H1 (cell line): Measurements from ENCODE around the gene SLC43A2. TPM values are rescaled to one million over a fixed set of nuclear protein-coding genes. Genes with fewer than 3 reads are reported as not detected.

Source experiments
- CTCF ChIA-PET: fragments of 300-600 bp; sonication (Branson Sonifier 250); formaldehyde crosslinking; loops from one replicate; lab custom pipeline; 2021; ENCODE audit not compliant: partially characterized antibody; lab: Charles Lee
- POLR2A ChIA-PET: fragments of 300-600 bp; sonication (Branson Sonifier 250); formaldehyde crosslinking; loops from one replicate; lab custom pipeline; 2021; ENCODE audit warnings: inconsistent platforms; ENCODE audit not compliant: partially characterized antibody; lab: Charles Lee
- DNase-seq, 2 experiments: peaks; one replicate each; pipeline versions ENCODE4 v3.0.0 to v3.0.0-alpha.2; 2010 to 2022; ENCODE audit warnings: low spot score in 2 of 2, low read depth in 1 of 2, mixed read lengths in 1 of 2
- FAIRE-seq: peaks from 2 replicates; lab custom pipeline; 2011; peaks lifted over from hg19 to GRCh38; lab: Jason Lieb, UNC
- H2AFZ ChIP-seq: 2 replicates; pipeline ENCODE4 v1.8.1; 2012; ENCODE audit warnings: low read length, inconsistent platforms
- H2AK5ac ChIP-seq: 2 replicates; pipeline ENCODE4 v1.6.1; 2013; ENCODE audit warnings: low read depth, low read length
- H2BK120ac ChIP-seq: replicated peaks from 2 replicates; pipeline ENCODE3; 2013; ENCODE audit warnings: low read depth, low read length, inconsistent platforms
- H2BK12ac ChIP-seq: 2 replicates; pipeline ENCODE4 v1.6.1; 2013; ENCODE audit warnings: low read depth, low read length
- H2BK15ac ChIP-seq: 2 replicates; pipeline ENCODE4 v1.6.1; 2013; ENCODE audit warnings: low read length
- H2BK20ac ChIP-seq: 2 replicates; pipeline ENCODE4 v1.6.1; 2013; ENCODE audit warnings: low read length
- H2BK5ac ChIP-seq: 2 replicates; pipeline ENCODE4 v1.6.1; 2013; ENCODE audit warnings: low read depth, low read length
- H3K14ac ChIP-seq: 2 replicates; pipeline ENCODE4 v1.6.1; 2013; ENCODE audit warnings: inconsistent platforms; ENCODE audit not compliant: insufficient read length
- H3K18ac ChIP-seq: 2 replicates; pipeline ENCODE4 v1.6.1; 2013; ENCODE audit warnings: low read length; ENCODE audit errors: extremely low read depth
- H3K23ac ChIP-seq: 2 replicates; pipeline ENCODE4 v1.6.1; 2013; ENCODE audit warnings: inconsistent platforms; ENCODE audit not compliant: insufficient read length
- H3K23me2 ChIP-seq: 2 replicates; pipeline ENCODE4 v1.6.1; 2013; ENCODE audit warnings: low read depth, low read length
- H3K27ac ChIP-seq: 2 replicates; pipeline ENCODE4 v1.6.1; 2011; ENCODE audit warnings: low read depth, low read length, inconsistent platforms
- H3K27me3 ChIP-seq, 4 experiments: replicated peaks in 1 of 4; 1 replicate in 1 of 4; 2 replicates in 3 of 4; pipeline versions ENCODE4 v1.6.1 to v1.8.1; 2011 to 2013; ENCODE audit warnings: low read length in 3 of 4, mild to moderate bottlenecking in 3 of 4, inconsistent platforms in 2 of 4, mixed read lengths in 2 of 4, moderate library complexity in 1 of 4; ENCODE audit not compliant: control insufficient read depth in 3 of 4, insufficient read depth in 3 of 4; ENCODE audit errors: extremely low read depth in 1 of 4
- H3K36me3 ChIP-seq, 4 experiments: 2 replicates each; pipeline versions ENCODE4 v1.6.1 to v1.8.1; 2011 to 2013; ENCODE audit warnings: mild to moderate bottlenecking in 4 of 4, low read length in 3 of 4, moderate library complexity in 2 of 4, control low read depth in 1 of 4, inconsistent platforms in 1 of 4; ENCODE audit not compliant: insufficient read depth in 4 of 4, control insufficient read depth in 2 of 4
- H3K4ac ChIP-seq: replicated peaks from 2 replicates; pipeline ENCODE3; 2013; ENCODE audit warnings: low read length, low read depth, mixed read lengths, inconsistent platforms; ENCODE audit not compliant: insufficient read length
- H3K4me1 ChIP-seq, 4 experiments: replicated peaks in 1 of 4; 1 replicate in 1 of 4; 2 replicates in 3 of 4; pipeline versions ENCODE4 v1.6.1 to v1.8.1; 2011 to 2013; ENCODE audit warnings: low read length in 3 of 4, inconsistent platforms in 2 of 4, mixed read lengths in 1 of 4; ENCODE audit not compliant: insufficient read depth in 4 of 4, control insufficient read depth in 3 of 4
- H3K4me2 ChIP-seq, 2 experiments: 2 replicates each; pipeline versions ENCODE4 v1.6.1 to v1.8.1; 2011 to 2013; ENCODE audit warnings: low read depth in 2 of 2, low read length in 2 of 2, control low read depth in 1 of 2, inconsistent platforms in 1 of 2, mild to moderate bottlenecking in 1 of 2; ENCODE audit not compliant: insufficient read depth in 1 of 2
- H3K4me3 ChIP-seq, 4 experiments: fragments of 200-600, 300-600 bp in 1 of 4; sonication (generic), shearing (Covaris generic), sonication (Bioruptor Twin) in 1 of 4; 2 replicates each; pipeline versions ENCODE4 v1.5.1 to v1.8.1; 2011 to 2016; ENCODE audit warnings: low read length in 4 of 4, low read depth in 3 of 4, control low read depth in 2 of 4, inconsistent platforms in 2 of 4, mild to moderate bottlenecking in 2 of 4, mixed read lengths in 1 of 4, moderate library complexity in 1 of 4; ENCODE audit not compliant: insufficient read depth in 2 of 4; ENCODE audit errors: extremely low read depth in 1 of 4
- H3K56ac ChIP-seq: replicated peaks from 2 replicates; pipeline ENCODE3; 2013; ENCODE audit warnings: low read depth, mild to moderate bottlenecking, mixed read lengths, low read length, inconsistent platforms; ENCODE audit not compliant: insufficient read length
- H3K79me1 ChIP-seq: 2 replicates; pipeline ENCODE4 v1.6.1; 2013; ENCODE audit warnings: low read depth, low read length, control low read depth
- H3K79me2 ChIP-seq, 2 experiments: 2 replicates each; pipeline versions ENCODE4 v1.6.1 to v1.8.1; 2012 to 2013; ENCODE audit warnings: low read length in 2 of 2, mild to moderate bottlenecking in 2 of 2, inconsistent platforms in 1 of 2; ENCODE audit not compliant: insufficient read depth in 2 of 2, control insufficient read depth in 1 of 2
- H3K9ac ChIP-seq, 4 experiments: replicated peaks in 1 of 4; 1 replicate in 1 of 4; 2 replicates in 3 of 4; pipeline versions ENCODE4 v1.6.1 to v1.8.1; 2011 to 2013; ENCODE audit warnings: low read depth in 3 of 4, low read length in 3 of 4, control low read depth in 2 of 4, mild to moderate bottlenecking in 2 of 4, moderate library complexity in 2 of 4, inconsistent platforms in 1 of 4; ENCODE audit errors: extremely low read depth in 1 of 4
- H3K9me3 ChIP-seq, 2 experiments: 2 replicates each; pipeline versions ENCODE4 v1.6.1 to v1.8.1; 2012 to 2013; ENCODE audit warnings: mild to moderate bottlenecking in 2 of 2, moderate library complexity in 2 of 2, control low read depth in 1 of 2, inconsistent platforms in 1 of 2, low read depth in 1 of 2, low read length in 1 of 2, mixed read lengths in 1 of 2; ENCODE audit not compliant: insufficient read depth in 2 of 2
- H4K20me1 ChIP-seq, 2 experiments: replicated peaks in 1 of 2; 2 replicates each; pipeline versions ENCODE3 to v1.8.1; 2011 to 2013; ENCODE audit warnings: inconsistent platforms in 2 of 2, low read length in 2 of 2, mild to moderate bottlenecking in 1 of 2; ENCODE audit not compliant: insufficient read depth in 2 of 2, control insufficient read depth in 1 of 2
- H4K5ac ChIP-seq: 2 replicates; pipeline ENCODE4 v1.6.1; 2013; ENCODE audit warnings: low read length, low read depth, mixed read lengths, inconsistent platforms; ENCODE audit not compliant: insufficient read length
- H4K8ac ChIP-seq: 2 replicates; pipeline ENCODE4 v1.8.0; 2013; ENCODE audit warnings: mild to moderate bottlenecking, moderate library complexity, low read length, inconsistent platforms; ENCODE audit not compliant: insufficient read depth; ENCODE audit errors: extremely low read depth
- H4K91ac ChIP-seq: replicated peaks from 2 replicates; pipeline ENCODE3; 2013; ENCODE audit warnings: low read length, mixed read lengths, inconsistent platforms; ENCODE audit not compliant: insufficient read length
- ATF2 ChIP-seq: IDR thresholded peaks from 2 replicates; pipeline ENCODE4 v1.6.1; 2012; ENCODE audit warnings: low read length, inconsistent platforms
- BCL11A ChIP-seq, 2 experiments: IDR thresholded peaks; one replicate each; pipeline ENCODE4 v1.6.1; 2011; ENCODE audit warnings: low read depth in 2 of 2, low read length in 2 of 2, mild to moderate bottlenecking in 2 of 2
- BRCA1 ChIP-seq: IDR thresholded peaks from 2 replicates; pipeline ENCODE4 v1.6.1; 2012; ENCODE audit warnings: low read depth, low read length, improper control_type of control experiment
- CBX5 ChIP-seq: fragments of 300-800, 300-1000 bp; sonication (generic); IDR thresholded peaks from 2 replicates; pipeline ENCODE4 v1.7.1; 2016; ENCODE audit warnings: antibody characterized with exemption, low read length, low read depth
- CTCF ChIP-seq, 3 experiments: IDR thresholded peaks; 1 replicate in 2 of 3; 2 replicates in 1 of 3; pipeline versions ENCODE4 v1.5.1 to v1.6.1; 2011; ENCODE audit warnings: low read length in 3 of 3, mild to moderate bottlenecking in 3 of 3, inconsistent platforms in 2 of 3, low read depth in 1 of 3, moderate library complexity in 1 of 3; ENCODE audit not compliant: insufficient read depth in 1 of 3; ENCODE audit errors: control extremely low read depth in 1 of 3
- GTF2F1 ChIP-seq: IDR thresholded peaks from 2 replicates; pipeline ENCODE4 v1.6.1; 2012; ENCODE audit warnings: low read depth, low read length, improper control_type of control experiment, borderline replicate concordance
- KDM4A ChIP-seq: IDR thresholded peaks from one replicate; pipeline ENCODE4 v1.7.1; 2012; ENCODE audit warnings: low read depth, mild to moderate bottlenecking, moderate library complexity, low read length, inconsistent platforms; ENCODE audit not compliant: severe bottlenecking
- NRF1 ChIP-seq: IDR thresholded peaks from 2 replicates; pipeline ENCODE4 v1.6.1; 2011; ENCODE audit warnings: mild to moderate bottlenecking, low read depth, low read length, improper control_type of control experiment
- SP1 ChIP-seq: IDR thresholded peaks from 2 replicates; pipeline ENCODE4 v1.6.1; 2011; ENCODE audit warnings: low read depth, low read length
- TAF1 ChIP-seq: IDR thresholded peaks from 2 replicates; pipeline ENCODE4 v1.6.1; 2011; ENCODE audit warnings: mild to moderate bottlenecking, low read depth, low read length
- whole genome bisulfite sequencing, 2 experiments: shearing (Covaris generic) in 1 of 2; methylation state at CpG; one replicate each; pipeline versions ENCODE4 v1.1.6 to v1.1.7; 2013 to 2015; ENCODE audit warnings: low lambda C conversion rate in 2 of 2, mixed read lengths in 2 of 2, inconsistent platforms in 1 of 2, low coverage in 1 of 2, missing lambda C conversion rate in 1 of 2; ENCODE audit not compliant: insufficient replicate concordance in 2 of 2, insufficient coverage in 1 of 2, insufficient read length in 1 of 2; ENCODE audit errors: extremely low coverage in 1 of 2, missing lambda C conversion rate in 1 of 2; 5-methylcytosine and 5-hydroxymethylcytosine counted together
- polyA plus RNA-seq, 7 experiments: library from polyadenylated mRNA; depleted of rRNA in 3 of 7; stranded (reverse) in 5 of 7; unstranded in 2 of 7; fragments of >200 nt in 5 of 7; fragments of 200-250 nt in 2 of 7; gene quantifications; 1 replicate in 5 of 7; 2 replicates in 1 of 7; 4 replicates in 1 of 7; pipeline versions ENCODE4 v1.2.1 to v1.2.3, GENCODE V29; 2011 to 2013; ENCODE audit warnings: missing spikeins in 2 of 7, mixed read lengths in 2 of 7
- total RNA-seq: library from RNA; stranded (reverse); fragmentation: NEBNext Ultra II Directional; extraction: Animal tissue kit (Norgen Biotek cat#: 25700); gene quantifications from 2 replicates; pipeline ENCODE4 v1.2.1, GENCODE V29; 2021

Gene SLC43A2
- total and polyA plus RNA-seq, 2 of the 8 experiments (the other 6 are each of a cell fraction or from before 2014, with no cell fraction given), result 6.6 to 10.5 TPM

GRCh38 chr17:1565877-1566276 is 62.8 kb downstream of the SLC43A2 start:
- Histone ChIP-seq H3K4me3 (no peak overlapping the region), H4K91ac (peak overlapping the region; percentile 54), H4K8ac (no peak overlapping the region), H3K23me2 (peaks cover 4% of the 10 kb centered on the region; the same call in 1 of the 2 replicates), H3K4ac (no peak overlapping the region), H3K4me1 (peaks cover 0 to 12% (median 8%) of the 10 kb centered on the region in 4 experiments; a peak in 5 of 7 replicates), H3K23ac (no peak overlapping the region), H3K4me2 (no peak overlapping the region), H3K27ac (no peak overlapping the region), H3K18ac (no peak overlapping the region), H2BK5ac (no peak overlapping the region), H3K9me3 (no peaks in the 10 kb centered on the region), H2BK15ac (no peak overlapping the region), H2AK5ac (no peak overlapping the region), H3K56ac (no peak overlapping the region), H3K79me2 (peaks cover 1 to 11% of the 10 kb centered on the region in 2 experiments; a peak in 2 of 4 replicates), H2BK120ac (no peak overlapping the region), H3K9ac (no peak overlapping the region), H2BK20ac (no peak overlapping the region), H2BK12ac (no peak overlapping the region), H3K14ac (no peak overlapping the region), H4K20me1 (peaks cover 8% of the 10 kb centered on the region in 2 experiments), H3K36me3 (no peaks in the 10 kb centered on the region), H3K79me1 (peaks cover 7% of the 10 kb centered on the region), H4K5ac (no peak overlapping the region), H2AFZ (no peak overlapping the region), H3K27me3 (peaks cover 0 to 4% (median 0%) of the 10 kb centered on the region in 4 experiments; a peak in 1 of 7 replicates)
- ChIA-PET CTCF (interaction anchor here (0.8 to 1.3 kb wide), 2 partner anchors 64 to 82 kb away, joined by 3 to 6 read pairs; no protein-coding TSS in a partner anchor), POLR2A (interaction anchor here (1.5 kb wide), 1 partner anchor 21 kb away, joined by 3 read pairs; no protein-coding TSS in a partner anchor)
- no peak for DNase-seq
- FAIRE-seq, result no peak
- 94% methylated on average over 6 of the region's 6 CpGs; no CpG with 5 or more reads in 1 of the 2 experiments for whole genome bisulfite sequencing, 2 experiments
- no peak for TF ChIP-seq TAF1
- no peak for TF ChIP-seq BCL11A (IDR thresholded peaks at IDR 0.05; ENCODE audit: low read depth in 2 of 2, low read length in 2 of 2)
- TF ChIP-seq ATF2, result no peak
- TF ChIP-seq KDM4A, result no peak
- no peak for TF ChIP-seq BRCA1
- no peak for TF ChIP-seq CTCF (IDR thresholded peaks at IDR 0.05; ENCODE audit: control extremely low read depth in 1 of 3, insufficient read depth in 1 of 3, low read depth in 1 of 3, low read length in 3 of 3)
- no peak for TF ChIP-seq NRF1
- TF ChIP-seq CBX5, result no peak
- TF ChIP-seq GTF2F1, result no peak
- TF ChIP-seq SP1, result no peak
